Aorta (tissue), 5 donors: Measurements from ENCODE around the gene DCBLD2. TPM values are rescaled to one million over a fixed set of nuclear protein-coding genes. Genes with fewer than 3 reads are reported as not detected.

Experiments
- ATAC-seq: fragments of 200-7000 bp; cut with Tn5 transposase; one replicate; pipeline ENCODE4 v1.9.1; 2022; ENCODE audit warnings: moderate library complexity; ENCODE audit not compliant: low FRiP score
- DNase-seq, 2 donors: peaks; one replicate each; pipeline ENCODE4 v3.0.0-alpha.2; 2020
- H3K27ac ChIP-seq, 2 donors: one replicate each; pipeline ENCODE4 v1.5.1; 2013; ENCODE audit warnings: low read length in 2 of 2, mild to moderate bottlenecking in 2 of 2, moderate library complexity in 2 of 2, control low read depth in 1 of 2, inconsistent platforms in 1 of 2, low read depth in 1 of 2
- H3K27me3 ChIP-seq, 2 donors: one replicate each; pipeline ENCODE4 v1.6.1; 2013; ENCODE audit warnings: control low read depth in 1 of 2, low read length in 1 of 2, mild to moderate bottlenecking in 1 of 2, moderate library complexity in 1 of 2; ENCODE audit not compliant: insufficient read depth in 2 of 2, control insufficient read depth in 1 of 2
- H3K36me3 ChIP-seq, 2 donors: one replicate each; pipeline ENCODE4 v1.6.1; 2013; ENCODE audit warnings: control low read depth in 1 of 2, low read length in 1 of 2, mild to moderate bottlenecking in 1 of 2; ENCODE audit not compliant: insufficient read depth in 2 of 2, control insufficient read depth in 1 of 2
- H3K4me1 ChIP-seq, 2 donors: one replicate each; pipeline ENCODE4 v1.6.1; 2013; ENCODE audit warnings: low read length in 2 of 2, control low read depth in 1 of 2, mild to moderate bottlenecking in 1 of 2, moderate library complexity in 1 of 2; ENCODE audit not compliant: insufficient read depth in 2 of 2, control insufficient read depth in 1 of 2
- H3K4me3 ChIP-seq, 2 donors: one replicate each; pipeline ENCODE4 v1.5.1; 2013; ENCODE audit warnings: low read length in 2 of 2, control low read depth in 1 of 2, mild to moderate bottlenecking in 1 of 2
- H3K9me3 ChIP-seq: one replicate; pipeline ENCODE4 v1.6.1; 2013; ENCODE audit warnings: mild to moderate bottlenecking, low read length; ENCODE audit not compliant: control insufficient read depth
- WGBS, 2 donors: extraction: QIAGEN DNeasy Blood & Tissue Kit; methylation state at CpG; one replicate each; pipeline ENCODE4 v1.1.7; 2013; 5-methylcytosine and 5-hydroxymethylcytosine counted together
- intact Hi-C, 2 donors: fragments of 100-400 bp; cut with DNase I; formaldehyde crosslinking; loops; one replicate each; pipeline versions ENCODE4 v1.14.2 to v1.15.0; 2022
- polyA plus RNA-seq, 2 donors: library from polyadenylated mRNA; stranded (reverse); fragments of 200-250 nt; gene quantifications; one replicate each; pipeline ENCODE4 v1.2.3, GENCODE V29; 2013
- total RNA-seq, 2 donors: library from RNA; stranded (reverse); fragmentation: NEBNext Ultra II Directional; extraction: Animal tissue kit (Norgen Biotek cat#: 25700); gene quantifications; one replicate each; pipeline ENCODE4 v1.2.1, GENCODE V29; 2021
- donor health status: healthy with polysubstance abuse.
- donor health status: Bipolar disorder and iron deficiency.
- donor health status: DM: no; HTN: no; CAD: no.
- donor health status: DM: no; HTN: no; CAD: no.
- donor health status: DM: yes; HTN: yes; CAD: no.

DCBLD2 gene
- total and polyA plus RNA-seq, 4 donors: 4.4 to 36.3 (median 20.7) TPM

GRCh38 chr3:98786364-98787006 lies 115.0 kb downstream of the DCBLD2 start:
- WGBS, 2 donors: 88 to 91% methylated on average over 4 of the region's 4 CpGs
- DNase-seq (no peak), ATAC-seq (no peak)
- Histone ChIP-seq H3K36me3 (no peaks in the 10 kb centered on the region), H3K27me3 (no peaks in the 10 kb centered on the region), H3K4me1 (peaks cover 14 to 33% of the 10 kb centered on the region in 2 donors), H3K9me3 (no peaks in the 10 kb centered on the region), H3K27ac (peak overlapping the region in 1 of 2 donors; percentile 32), H3K4me3 (no peak overlapping the region)
- intact Hi-C loops: loop anchor here in 1 of 2 donors (10.0 kb wide), 1 partner anchor 52 kb away; no protein-coding TSS in a partner anchor

- no peaks in the 10 kb centered on the region for H3K27me3 ChIP-seq
These were observed 116.6 kb downstream of the DCBLD2 start for GRCh38 chr3:98784666-98785600.

GRCh38 chr3:98784042-98784441 lies 117.5 kb downstream of the DCBLD2 start:
- DNase-seq (no peak), ATAC-seq (peak; percentile 75)
- no peaks in the 10 kb centered on the region for H3K27me3 ChIP-seq
- H3K27ac ChIP-seq: peak overlapping the region; percentile 59 to 71
- 5 to 6% methylated on average over 5 of the region's 5 CpGs for WGBS, 2 donors
- no peak overlapping the region for H3K4me3 ChIP-seq
- intact Hi-C loops: loop anchor here (5.0 to 10.0 kb wide), 2 partner anchors 49 to 52 kb away; no protein-coding TSS in a partner anchor
- peaks cover 18 to 38% of the 10 kb centered on the region in 2 donors for H3K4me1 ChIP-seq
- no peaks in the 10 kb centered on the region for H3K9me3 ChIP-seq
- no peaks in the 10 kb centered on the region for H3K36me3 ChIP-seq

More at GRCh38 chr3:98784666-98785600, 116.6 kb downstream of the DCBLD2 start:
- Histone ChIP-seq H3K36me3 (no peaks in the 10 kb centered on the region), H3K4me3 (no peak overlapping the region), H3K9me3 (no peaks in the 10 kb centered on the region), H3K27ac (peak overlapping the region; percentile 69 to 100), H3K4me1 (peaks cover 17 to 33% of the 10 kb centered on the region in 2 donors)
- intact Hi-C loops: loop anchor here (5.0 to 10.0 kb wide), 2 partner anchors 50 to 53 kb away; no protein-coding TSS in a partner anchor
- peak; percentile 71 for ATAC-seq
- 53 to 58% methylated on average over 3 of the region's 3 CpGs for WGBS, 2 donors
- no peak for DNase-seq

GRCh38 chr3:98782824-98783500 lies 118.5 kb downstream of the DCBLD2 start:
- H3K4me1 ChIP-seq: peaks cover 24 to 46% of the 10 kb centered on the region in 2 donors
- no peak overlapping the region for H3K4me3 ChIP-seq
- intact Hi-C loops: loop anchor here (5.0 to 10.0 kb wide), 2 partner anchors 48 to 51 kb away; no protein-coding TSS in a partner anchor
- peak overlapping the region; percentile 53 to 96 for H3K27ac ChIP-seq
- H3K27me3 ChIP-seq: no peaks in the 10 kb centered on the region
- WGBS, 2 donors: 84 to 87% methylated on average over 8 of the region's 8 CpGs
- no peak for ATAC-seq
- DNase-seq: no peak
- H3K36me3 ChIP-seq: no peaks in the 10 kb centered on the region
- no peaks in the 10 kb centered on the region for H3K9me3 ChIP-seq

GRCh38 chr3:98780343-98780742 lies 121.2 kb downstream of the DCBLD2 start:
- DNase-seq (no peak), ATAC-seq (no peak)
- H3K27ac ChIP-seq: peak overlapping the region; percentile 57 to 64
- no peaks in the 10 kb centered on the region for H3K27me3 ChIP-seq
- peaks cover 22 to 33% of the 10 kb centered on the region in 2 donors for H3K4me1 ChIP-seq
- no peaks in the 10 kb centered on the region for H3K36me3 ChIP-seq
- no peaks in the 10 kb centered on the region for H3K9me3 ChIP-seq
- intact Hi-C loops: loop anchor here (5.0 to 10.0 kb wide), 2 partner anchors 46 to 48 kb away; no protein-coding TSS in a partner anchor
- H3K4me3 ChIP-seq: no peak overlapping the region
- 23 to 24% methylated on average over 2 of the region's 2 CpGs for WGBS, 2 donors

- 11 to 17% methylated on average over 4 of the region's 4 CpGs for WGBS, 2 donors
- Histone ChIP-seq H3K27me3 (no peaks in the 10 kb centered on the region), H3K27ac (peak overlapping the region; percentile 57 to 97), H3K4me1 (peaks cover 20 to 29% of the 10 kb centered on the region in 2 donors), H3K4me3 (no peak overlapping the region), H3K36me3 (no peaks in the 10 kb centered on the region), H3K9me3 (no peaks in the 10 kb centered on the region)
- intact Hi-C loops: loop anchor here (5.0 to 10.0 kb wide), 2 partner anchors 45 to 47 kb away; no protein-coding TSS in a partner anchor
- DNase-seq: no peak
- no peak for ATAC-seq
These were observed 121.8 kb downstream of the DCBLD2 start for GRCh38 chr3:98779541-98780335.

GRCh38 chr3:98778852-98779413 lies 122.6 kb downstream of the DCBLD2 start:
- H3K27me3 ChIP-seq: no peaks in the 10 kb centered on the region
- no peaks in the 10 kb centered on the region for H3K9me3 ChIP-seq
- no peak overlapping the region for H3K4me3 ChIP-seq
- WGBS, 2 donors: 48 to 56% methylated on average over 5 of the region's 5 CpGs
- no peaks in the 10 kb centered on the region for H3K36me3 ChIP-seq
- peak overlapping the region; percentile 35 to 57 for H3K27ac ChIP-seq
- peaks cover 20 to 29% of the 10 kb centered on the region in 2 donors for H3K4me1 ChIP-seq
- intact Hi-C loops: no loop called here
- DNase-seq (no peak), ATAC-seq (peak; percentile 55)
